Loucy (cell line): ENCODE results near the gene CTSW.

Experiments used
- EZH2phosphoT487 ChIP-seq: fragments of 200-600 bp; IDR thresholded peaks from 2 replicates; pipeline ENCODE4 v1.6.1; 2018; ENCODE audit warnings: antibody characterized with exemption, mild to moderate bottlenecking, moderate library complexity, borderline replicate concordance
- TF ChIP-seq, protein P1 (sequence below): fragments of 200-600 bp; sonication (generic); conservative IDR thresholded peaks from 2 replicates; pipeline ENCODE4 v1.5.1; 2014; ENCODE audit warnings: mild to moderate bottlenecking, antibody characterized with exemption, low read length

DNA sequence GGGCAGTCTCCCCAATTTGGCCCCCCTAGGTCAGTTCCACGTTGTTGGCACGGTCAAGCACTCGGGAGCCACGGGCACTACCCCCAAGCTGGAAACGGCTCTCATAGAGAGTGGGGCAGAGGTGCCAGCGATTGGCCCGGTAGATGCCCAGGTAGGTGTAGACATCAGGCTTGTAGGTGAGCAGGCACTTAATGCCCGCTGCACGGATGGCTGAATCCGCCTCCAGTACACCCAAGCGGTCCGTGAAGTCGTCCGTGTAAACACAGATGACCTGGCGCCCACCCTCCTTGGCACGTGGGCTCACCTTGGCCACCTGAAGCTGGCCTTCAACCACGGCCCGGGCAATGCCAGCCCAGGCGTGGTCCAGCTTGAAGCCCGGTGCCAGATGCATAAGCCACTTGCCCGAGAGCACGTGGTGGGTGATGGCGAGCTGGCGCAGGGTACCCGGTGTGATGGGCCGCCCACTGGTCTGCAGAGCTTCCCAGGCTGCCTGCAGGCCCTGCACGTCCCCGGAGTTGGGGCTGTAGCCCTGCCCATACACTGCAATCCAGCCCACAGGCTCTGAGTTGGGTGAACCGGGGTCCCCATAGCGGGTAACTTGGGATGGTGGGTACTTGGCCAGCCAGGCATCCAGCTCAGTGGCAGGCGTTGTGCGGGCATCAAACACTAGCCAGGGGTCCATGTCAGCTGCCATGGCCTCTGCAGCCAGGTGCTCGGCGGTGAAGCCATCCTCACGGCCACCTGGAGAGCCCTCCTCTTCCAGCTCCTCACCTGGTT, 38.0 kb downstream of the CTSW start:
- TF ChIP-seq, protein P1, sequence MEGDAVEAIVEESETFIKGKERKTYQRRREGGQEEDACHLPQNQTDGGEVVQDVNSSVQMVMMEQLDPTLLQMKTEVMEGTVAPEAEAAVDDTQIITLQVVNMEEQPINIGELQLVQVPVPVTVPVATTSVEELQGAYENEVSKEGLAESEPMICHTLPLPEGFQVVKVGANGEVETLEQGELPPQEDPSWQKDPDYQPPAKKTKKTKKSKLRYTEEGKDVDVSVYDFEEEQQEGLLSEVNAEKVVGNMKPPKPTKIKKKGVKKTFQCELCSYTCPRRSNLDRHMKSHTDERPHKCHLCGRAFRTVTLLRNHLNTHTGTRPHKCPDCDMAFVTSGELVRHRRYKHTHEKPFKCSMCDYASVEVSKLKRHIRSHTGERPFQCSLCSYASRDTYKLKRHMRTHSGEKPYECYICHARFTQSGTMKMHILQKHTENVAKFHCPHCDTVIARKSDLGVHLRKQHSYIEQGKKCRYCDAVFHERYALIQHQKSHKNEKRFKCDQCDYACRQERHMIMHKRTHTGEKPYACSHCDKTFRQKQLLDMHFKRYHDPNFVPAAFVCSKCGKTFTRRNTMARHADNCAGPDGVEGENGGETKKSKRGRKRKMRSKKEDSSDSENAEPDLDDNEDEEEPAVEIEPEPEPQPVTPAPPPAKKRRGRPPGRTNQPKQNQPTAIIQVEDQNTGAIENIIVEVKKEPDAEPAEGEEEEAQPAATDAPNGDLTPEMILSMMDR: no peak
- no peak for TF ChIP-seq EZH2phosphoT487
